ENCODE results near the gene LTBP1. TPM values are rescaled to one million over a fixed set of nuclear protein-coding genes. Genes with fewer than 3 reads are reported as not detected.

LTBP1 gene
- total and polyA plus RNA-seq, 5 donors from 2014 or later, result 3.7 TPM; not detected in 4

DNA sequence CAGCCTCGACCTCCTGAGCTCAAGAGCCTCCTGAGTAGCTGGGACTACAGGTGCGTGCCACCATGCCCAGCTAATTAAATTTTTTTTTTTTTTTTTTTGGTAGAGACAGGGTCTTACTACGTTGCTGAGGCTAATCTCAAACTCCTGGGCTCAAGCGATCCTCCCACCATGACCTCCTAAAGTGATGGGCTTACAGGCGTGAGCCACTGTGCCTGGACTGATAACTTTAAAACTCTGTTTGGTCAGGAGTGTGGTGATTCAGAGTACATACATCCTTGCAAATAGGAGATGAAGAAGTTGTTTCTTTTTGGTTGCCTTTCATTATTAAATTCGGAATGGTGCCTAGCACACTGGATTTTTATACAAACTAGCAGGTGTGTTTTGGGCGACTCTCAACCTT is 73.0 kb downstream of the LTBP1 start:
- no peak overlapping the region for H3K27ac ChIP-seq (ENCODE audit: insufficient read depth, low read length, poor library complexity, severe bottlenecking)
- Mint-ChIP-seq H3K4me3 (no peak overlapping the region), H3K9me3 (peaks cover 0 to 3% (median 0%) of the 10 kb centered on the region in 7 donors), H3K36me3 (no peaks in the 10 kb centered on the region), H3K4me1 (no peaks in the 10 kb centered on the region), H3K27ac (no peak overlapping the region), H3K27me3 (peaks cover 35% of the 10 kb centered on the region)
- DNase-seq (no peak), ATAC-seq (ENCODE audit: low read depth in 2 of 2) (no peak)
- no peaks in the 10 kb centered on the region for H3K36me3 ChIP-seq (ENCODE audit: control insufficient read depth, insufficient read depth, low read length)
- no peaks in the 10 kb centered on the region for H3K4me1 ChIP-seq (ENCODE audit: control insufficient read depth, insufficient read depth, low read length, poor library complexity, severe bottlenecking)
- H3K27me3 ChIP-seq (ENCODE audit: control insufficient read depth, insufficient read depth, low read length), result peaks cover 23% of the 10 kb centered on the region
- H3K9me3 ChIP-seq (ENCODE audit: control insufficient read depth in 2 of 2, low read length in 2 of 2), result no peaks in the 10 kb centered on the region
- H3K4me3 ChIP-seq (ENCODE audit: low read depth, low read length), result no peak overlapping the region

DNA sequence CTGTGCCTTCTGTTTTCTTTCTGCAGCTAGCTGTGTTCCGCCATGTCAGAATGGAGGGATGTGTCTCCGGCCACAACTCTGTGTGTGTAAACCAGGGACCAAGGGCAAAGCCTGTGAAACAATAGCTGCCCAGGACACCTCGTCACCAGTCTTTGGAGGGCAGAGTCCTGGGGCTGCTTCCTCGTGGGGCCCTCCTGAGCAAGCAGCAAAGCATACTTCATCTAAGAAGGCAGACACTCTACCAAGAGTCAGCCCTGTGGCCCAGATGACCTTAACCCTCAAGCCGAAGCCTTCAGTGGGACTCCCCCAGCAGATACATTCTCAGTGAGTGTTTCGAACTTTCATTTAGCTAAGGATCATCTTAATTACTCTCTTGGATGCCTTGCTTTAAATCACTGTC is 74.1 kb downstream of the LTBP1 start:
- Histone ChIP-seq H3K36me3 (ENCODE audit: control insufficient read depth, insufficient read depth, low read length) (no peaks in the 10 kb centered on the region), H3K4me1 (ENCODE audit: control insufficient read depth, insufficient read depth, low read length, poor library complexity, severe bottlenecking) (no peaks in the 10 kb centered on the region), H3K27me3 (ENCODE audit: control insufficient read depth, insufficient read depth, low read length) (peaks cover 28% of the 10 kb centered on the region), H3K27ac (ENCODE audit: insufficient read depth, low read length, poor library complexity, severe bottlenecking) (no peak overlapping the region), H3K9me3 (ENCODE audit: control insufficient read depth in 2 of 2, low read length in 2 of 2) (no peaks in the 10 kb centered on the region), H3K4me3 (ENCODE audit: low read depth, low read length) (no peak overlapping the region)
- Mint-ChIP-seq H3K27me3 (peaks cover 35% of the 10 kb centered on the region), H3K36me3 (no peaks in the 10 kb centered on the region), H3K27ac (no peak overlapping the region), H3K4me1 (no peaks in the 10 kb centered on the region), H3K9me3 (peaks cover 0 to 3% (median 0%) of the 10 kb centered on the region in 7 donors), H3K4me3 (no peak overlapping the region)
- DNase-seq (no peak), ATAC-seq (ENCODE audit: low read depth in 2 of 2) (no peak)

DNA sequence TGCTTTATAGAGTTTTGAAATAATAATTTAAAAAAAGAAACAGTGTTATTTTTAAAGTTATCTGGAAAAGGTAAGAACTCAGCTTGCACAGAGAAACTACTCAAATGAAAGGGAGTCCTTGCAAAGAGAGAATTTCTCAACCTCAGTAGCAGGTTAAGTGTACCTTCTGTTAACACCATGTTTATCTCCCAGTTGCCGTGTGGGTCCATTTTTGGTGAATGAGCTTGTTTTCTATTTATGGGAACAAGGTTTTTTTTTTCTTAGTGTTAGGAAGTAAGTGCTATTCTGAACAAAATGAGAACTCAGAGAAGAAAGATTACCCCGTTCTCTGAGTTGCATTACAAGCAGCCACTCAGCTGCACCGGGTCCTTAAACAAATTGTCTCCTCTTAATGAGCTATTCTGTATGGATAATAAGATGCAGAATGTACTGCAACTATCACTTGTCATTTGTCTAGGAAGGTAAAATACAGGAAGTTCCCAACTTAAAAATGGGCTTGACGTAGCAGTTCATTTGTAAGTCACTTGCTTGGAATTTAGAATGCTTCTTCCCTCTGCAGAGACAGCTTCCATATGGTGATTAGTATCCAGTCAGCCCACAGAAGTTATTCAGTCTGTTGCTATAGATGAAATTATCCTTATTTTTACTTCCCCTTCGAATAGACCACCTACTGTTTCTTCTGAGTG is 74.9 kb downstream of the LTBP1 start:
- H3K27ac ChIP-seq (ENCODE audit: insufficient read depth, low read length, poor library complexity, severe bottlenecking), result no peak overlapping the region
- no peak for DNase-seq
- Mint-ChIP-seq H3K4me1 (no peaks in the 10 kb centered on the region), H3K36me3 (no peaks in the 10 kb centered on the region), H3K9me3 (peaks cover 0 to 3% (median 0%) of the 10 kb centered on the region in 7 donors), H3K27ac (no peak overlapping the region), H3K4me3 (no peak overlapping the region), H3K27me3 (peaks cover 35% of the 10 kb centered on the region)
- no peaks in the 10 kb centered on the region for H3K4me1 ChIP-seq (ENCODE audit: control insufficient read depth, insufficient read depth, low read length, poor library complexity, severe bottlenecking)
- H3K27me3 ChIP-seq (ENCODE audit: control insufficient read depth, insufficient read depth, low read length), result peaks cover 28% of the 10 kb centered on the region
- H3K9me3 ChIP-seq (ENCODE audit: control insufficient read depth in 2 of 2, low read length in 2 of 2), result no peaks in the 10 kb centered on the region
- no peak overlapping the region for H3K4me3 ChIP-seq (ENCODE audit: low read depth, low read length)
- ATAC-seq (ENCODE audit: low read depth in 2 of 2), result no peak
- no peaks in the 10 kb centered on the region for H3K36me3 ChIP-seq (ENCODE audit: control insufficient read depth, insufficient read depth, low read length)

DNA sequence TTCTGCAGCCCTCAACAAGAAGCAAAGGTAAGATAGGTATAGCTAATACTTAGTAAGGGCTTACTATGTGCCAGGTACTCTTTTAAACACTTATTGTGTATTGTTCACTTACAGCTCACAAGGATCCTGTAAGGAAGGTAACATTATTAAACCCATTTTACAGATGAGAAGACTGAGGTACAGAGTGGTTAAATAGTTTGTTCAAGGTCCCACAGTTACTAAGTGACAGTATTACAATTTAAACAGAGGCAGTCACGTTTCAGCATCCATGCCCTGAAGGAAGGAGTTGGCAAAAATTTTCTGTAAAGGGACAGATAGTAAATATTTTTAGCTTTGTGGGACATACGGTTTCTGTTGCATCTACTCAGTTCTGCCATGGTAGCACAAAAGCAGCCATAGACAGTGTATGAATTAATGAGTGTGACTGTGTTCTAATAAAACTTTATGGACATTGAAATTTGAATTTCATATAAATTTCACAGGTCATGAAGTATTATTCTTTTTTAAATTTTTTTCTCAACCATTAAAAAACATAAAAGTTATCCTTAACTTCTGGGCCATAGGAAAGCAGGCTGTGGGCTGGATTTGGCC is 75.7 kb downstream of the LTBP1 start:
- Histone ChIP-seq H3K4me1 (ENCODE audit: control insufficient read depth, insufficient read depth, low read length, poor library complexity, severe bottlenecking) (no peaks in the 10 kb centered on the region), H3K27me3 (ENCODE audit: control insufficient read depth, insufficient read depth, low read length) (peaks cover 28% of the 10 kb centered on the region), H3K36me3 (ENCODE audit: control insufficient read depth, insufficient read depth, low read length) (no peaks in the 10 kb centered on the region), H3K27ac (ENCODE audit: insufficient read depth, low read length, poor library complexity, severe bottlenecking) (no peak overlapping the region), H3K9me3 (ENCODE audit: control insufficient read depth in 2 of 2, low read length in 2 of 2) (no peaks in the 10 kb centered on the region), H3K4me3 (ENCODE audit: low read depth, low read length) (no peak overlapping the region)
- H3K27me3 Mint-ChIP-seq, result peaks cover 35% of the 10 kb centered on the region
- no peak overlapping the region for H3K4me3 Mint-ChIP-seq
- no peaks in the 10 kb centered on the region for H3K4me1 Mint-ChIP-seq
- H3K36me3 Mint-ChIP-seq, result no peaks in the 10 kb centered on the region
- DNase-seq, result no peak
- no peak overlapping the region for H3K27ac Mint-ChIP-seq
- no peak for ATAC-seq (ENCODE audit: low read depth in 2 of 2)
- H3K9me3 Mint-ChIP-seq, result peaks cover 0 to 4% (median 0%) of the 10 kb centered on the region in 7 donors

DNA sequence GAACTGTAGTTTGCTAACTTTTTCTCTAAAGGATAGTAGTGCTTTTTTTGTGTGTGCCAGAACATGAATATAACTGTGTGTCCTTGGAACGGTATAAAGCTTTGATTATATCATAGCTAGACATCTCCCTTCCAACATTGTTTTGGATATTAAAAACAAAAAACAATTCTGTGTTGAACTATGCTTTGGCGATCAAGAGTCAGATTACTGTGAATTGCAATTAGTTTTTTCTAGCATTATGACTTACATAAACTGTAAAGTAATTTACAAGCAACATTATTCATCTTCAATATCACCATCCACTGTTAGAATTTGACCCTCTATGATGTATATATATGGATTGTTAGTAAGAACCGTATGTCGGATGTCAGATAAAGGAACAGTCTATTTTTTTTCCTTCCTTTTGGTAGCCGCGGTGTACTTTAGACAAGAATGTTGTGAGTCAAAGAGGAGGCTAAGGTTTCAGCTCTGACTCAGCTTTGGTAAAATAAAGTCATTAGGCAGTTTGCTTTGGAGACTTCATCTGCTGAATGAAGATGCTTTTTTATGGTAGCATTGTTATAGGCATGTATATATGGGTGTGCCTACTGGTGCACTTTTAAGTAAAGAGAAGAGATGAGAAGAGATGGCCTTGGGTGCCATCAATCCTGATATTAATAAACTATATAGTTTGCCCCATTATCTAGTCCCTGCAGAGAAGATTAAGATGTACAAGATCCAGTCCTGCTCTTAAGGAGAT is 76.4 kb downstream of the LTBP1 start:
- H3K27ac Mint-ChIP-seq, result no peak overlapping the region
- Histone ChIP-seq H3K4me3 (ENCODE audit: low read depth, low read length) (no peak overlapping the region), H3K9me3 (ENCODE audit: control insufficient read depth in 2 of 2, low read length in 2 of 2) (no peaks in the 10 kb centered on the region), H3K27me3 (ENCODE audit: control insufficient read depth, insufficient read depth, low read length) (peaks cover 28% of the 10 kb centered on the region), H3K4me1 (ENCODE audit: control insufficient read depth, insufficient read depth, low read length, poor library complexity, severe bottlenecking) (no peaks in the 10 kb centered on the region), H3K36me3 (ENCODE audit: control insufficient read depth, insufficient read depth, low read length) (no peaks in the 10 kb centered on the region), H3K27ac (ENCODE audit: insufficient read depth, low read length, poor library complexity, severe bottlenecking) (no peak overlapping the region)
- H3K4me3 Mint-ChIP-seq, result no peak overlapping the region
- ATAC-seq (ENCODE audit: low read depth in 2 of 2) (no peak), DNase-seq (no peak)
- H3K9me3 Mint-ChIP-seq, result peaks cover 0 to 4% (median 0%) of the 10 kb centered on the region in 7 donors
- peaks cover 39% of the 10 kb centered on the region for H3K27me3 Mint-ChIP-seq
- no peaks in the 10 kb centered on the region for H3K36me3 Mint-ChIP-seq
- H3K4me1 Mint-ChIP-seq, result no peaks in the 10 kb centered on the region

DNA sequence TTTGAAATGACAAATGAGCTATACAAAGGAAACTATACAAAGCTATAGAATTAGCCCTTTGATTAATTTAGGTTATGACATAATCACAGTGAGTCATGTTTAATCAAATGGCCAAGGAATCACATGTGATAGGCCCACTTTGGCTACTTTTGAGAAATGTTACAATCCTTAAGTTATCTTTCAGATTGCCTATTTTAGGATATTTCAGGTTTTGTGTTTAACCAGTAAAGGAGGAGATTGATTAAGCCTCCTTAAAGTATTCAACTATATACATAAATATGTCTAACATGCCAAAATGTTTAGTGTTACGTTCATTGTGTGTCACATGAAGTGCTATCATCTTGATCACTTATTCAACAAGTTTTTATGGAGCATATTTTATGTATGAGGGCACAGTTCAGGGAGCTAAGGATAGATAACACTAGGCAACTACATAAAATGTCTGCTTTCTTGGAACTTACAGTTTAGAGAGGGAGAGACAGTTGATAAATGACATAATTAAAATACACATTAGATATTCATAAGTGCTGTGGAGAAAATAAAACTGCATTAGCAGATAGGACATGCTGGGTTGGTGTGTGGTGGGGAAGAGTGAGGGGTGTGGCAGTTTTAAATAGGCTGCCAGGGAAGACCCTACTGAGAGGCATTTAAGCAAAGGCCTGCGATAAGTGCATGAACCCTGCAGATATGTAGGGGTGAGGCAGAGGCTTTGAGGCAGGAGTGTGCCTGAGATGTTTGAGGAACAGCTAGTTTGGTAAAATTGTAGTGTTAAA is 77.2 kb downstream of the LTBP1 start:
- H3K4me3 Mint-ChIP-seq, result no peak overlapping the region
- no peak overlapping the region for H3K4me3 ChIP-seq (ENCODE audit: low read depth, low read length)
- no peak for DNase-seq
- H3K36me3 ChIP-seq (ENCODE audit: control insufficient read depth, insufficient read depth, low read length), result no peaks in the 10 kb centered on the region
- no peaks in the 10 kb centered on the region for H3K4me1 Mint-ChIP-seq
- peaks cover 36% of the 10 kb centered on the region for H3K27me3 Mint-ChIP-seq
- H3K9me3 ChIP-seq (ENCODE audit: control insufficient read depth in 2 of 2, low read length in 2 of 2), result no peaks in the 10 kb centered on the region
- H3K27me3 ChIP-seq (ENCODE audit: control insufficient read depth, insufficient read depth, low read length), result peaks cover 28% of the 10 kb centered on the region
- H3K9me3 Mint-ChIP-seq, result peaks cover 0 to 4% (median 0%) of the 10 kb centered on the region in 7 donors
- no peaks in the 10 kb centered on the region for H3K4me1 ChIP-seq (ENCODE audit: control insufficient read depth, insufficient read depth, low read length, poor library complexity, severe bottlenecking)
- no peaks in the 10 kb centered on the region for H3K36me3 Mint-ChIP-seq
- H3K27ac ChIP-seq (ENCODE audit: insufficient read depth, low read length, poor library complexity, severe bottlenecking), result no peak overlapping the region
- no peak overlapping the region for H3K27ac Mint-ChIP-seq
- no peak for ATAC-seq (ENCODE audit: low read depth in 2 of 2)

DNA sequence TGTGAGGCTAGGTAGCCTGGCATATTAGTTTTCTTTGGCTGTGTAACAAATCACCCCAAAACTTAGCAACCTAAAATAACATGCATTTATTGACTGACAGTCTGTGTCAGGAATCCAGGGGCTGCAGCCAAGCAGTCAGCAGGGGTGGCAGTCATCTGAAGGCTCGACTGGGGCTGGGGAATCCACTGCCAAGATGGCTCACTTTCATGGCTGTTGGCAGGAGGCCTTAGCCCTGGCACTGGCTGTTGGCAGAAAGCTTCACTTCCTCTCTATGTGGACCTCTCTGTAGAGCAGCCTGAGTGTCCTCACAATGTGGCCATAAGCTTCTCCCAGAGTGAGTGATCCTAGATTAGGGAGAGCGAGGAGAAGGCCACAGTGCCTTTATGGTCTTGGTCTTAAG is 78.0 kb downstream of the LTBP1 start:
- H3K27ac Mint-ChIP-seq, result no peak overlapping the region
- H3K27ac ChIP-seq (ENCODE audit: insufficient read depth, low read length, poor library complexity, severe bottlenecking), result no peak overlapping the region
- H3K4me1 ChIP-seq (ENCODE audit: control insufficient read depth, insufficient read depth, low read length, poor library complexity, severe bottlenecking), result no peaks in the 10 kb centered on the region
- DNase-seq (no peak), ATAC-seq (ENCODE audit: low read depth in 2 of 2) (no peak)
- H3K4me3 Mint-ChIP-seq, result no peak overlapping the region
- no peaks in the 10 kb centered on the region for H3K4me1 Mint-ChIP-seq
- H3K9me3 ChIP-seq (ENCODE audit: control insufficient read depth in 2 of 2, low read length in 2 of 2), result no peaks in the 10 kb centered on the region
- H3K36me3 Mint-ChIP-seq, result no peaks in the 10 kb centered on the region
- no peak overlapping the region for H3K4me3 ChIP-seq (ENCODE audit: low read depth, low read length)
- peaks cover 29% of the 10 kb centered on the region for H3K27me3 ChIP-seq (ENCODE audit: control insufficient read depth, insufficient read depth, low read length)
- H3K36me3 ChIP-seq (ENCODE audit: control insufficient read depth, insufficient read depth, low read length), result no peaks in the 10 kb centered on the region
- peaks cover 0 to 4% (median 0%) of the 10 kb centered on the region in 7 donors for H3K9me3 Mint-ChIP-seq
- H3K27me3 Mint-ChIP-seq, result peaks cover 33% of the 10 kb centered on the region
